NCI-H146 treated with DMSO at 0.1 percent for 48 hours (cell line): Measurements from ENCODE around the gene KCP.

ENCODE experiments used
- DNase-seq: peaks from one replicate; lab custom pipeline; 2025; ENCODE audit not compliant: unreplicated experiment; lab: John Stamatoyannopoulos, UW

Gene KCP

GRCh38 chr7:128888756-128889095 lies 21.8 kb downstream of the KCP start:
- DNase-seq: peak; percentile 50

- no peak for DNase-seq
Measured at GRCh38 chr7:128888039-128888755, 22.3 kb downstream of the KCP start.

- DNase-seq: no peak
Measured at GRCh38 chr7:128887169-128888038, 23.1 kb downstream of the KCP start.

GRCh38 chr7:128886391-128887168 lies 23.9 kb downstream of the KCP start:
- no peak for DNase-seq

- DNase-seq: no peak
Measured at GRCh38 chr7:128885370-128886187, 24.9 kb downstream of the KCP start.

- no peak for DNase-seq
Measured at GRCh38 chr7:128884561-128885369, 25.7 kb downstream of the KCP start.

- peak; percentile 5 for DNase-seq
Measured at GRCh38 chr7:128883622-128884448, 26.7 kb downstream of the KCP start.

GRCh38 chr7:128882134-128882533 lies 28.4 kb downstream of the KCP start:
- DNase-seq: no peak

GRCh38 chr7:128881458-128882125 lies 28.9 kb downstream of the KCP start:
- DNase-seq: no peak

- DNase-seq: no peak
Measured at GRCh38 chr7:128880791-128881457, 29.6 kb downstream of the KCP start.

GRCh38 chr7:128879939-128880746 lies 30.4 kb downstream of the KCP start:
- peak; percentile 49 for DNase-seq

GRCh38 chr7:128879461-128879938 lies 31.0 kb downstream of the KCP start:
- no peak for DNase-seq

- DNase-seq: no peak
Measured at GRCh38 chr7:128878226-128879105, 32.0 kb downstream of the KCP start.

- no peak for DNase-seq
Measured at GRCh38 chr7:128877756-128878120, 32.8 kb downstream of the KCP start.

GRCh38 chr7:128876978-128877755 lies 33.3 kb downstream of the KCP start:
- no peak for DNase-seq
